ENCODE measurements around the gene HECTD4. TPM values are rescaled to one million over a fixed set of nuclear protein-coding genes. Genes with fewer than 3 reads are reported as not detected.

HECTD4 gene
- total and polyA plus RNA-seq, 2 of the 4 experiments (the other 2 are of a cell fraction): 12.9 to 13.0 TPM

- no TSS peak for BruUV-seq (replicated peaks)
- Histone ChIP-seq H4K5ac (ENCODE audit: low read depth, low read length) (0 out of 2 replicates have a peak overlapping the region, but pooled peaks have one; percentile 40), H3K9me3 (ENCODE audit: control insufficient read depth, insufficient read depth, low read length) (no peaks in the 10 kb centered on the region), H3K27ac (ENCODE audit: insufficient read depth, low read length) (no peak overlapping the region), H2AK9ac (replicated peaks; ENCODE audit: low read depth, low read length, poor library complexity) (peak overlapping the region; percentile 89), H3K4me3 (ENCODE audit: insufficient read depth, low read depth, low read length) (no peak overlapping the region), H4K8ac (ENCODE audit: low read depth in 2 of 2, low read length in 2 of 2) (peak overlapping the region in 1 of 2 experiments; percentile 71; a peak in 1 of 4 replicates), H4K20me1 (ENCODE audit: insufficient read depth, low read length) (no peaks in the 10 kb centered on the region), H3K9ac (ENCODE audit: low read depth, low read length) (no peak overlapping the region; the same call in 1 of the 2 replicates), H2BK15ac (ENCODE audit: low read depth, low read length) (no peak overlapping the region; the same call in 2 of the 3 replicates), H2BK120ac (ENCODE audit: low read depth, low read length) (peak overlapping the region; percentile 69), H2AFZ (replicated peaks; ENCODE audit: low read length, poor library complexity) (peak overlapping the region; percentile 70), H3K4ac (ENCODE audit: low read depth, low read length) (peak overlapping the region; percentile 77), H3K9me1 (ENCODE audit: insufficient read depth, low read length) (peaks cover 7% of the 10 kb centered on the region), H4K91ac (ENCODE audit: insufficient read depth, low read depth, low read length) (peak overlapping the region; percentile 73; the same call in 1 of the 2 replicates), H3K36me3 (ENCODE audit: control insufficient read depth, insufficient read depth, low read length) (no peaks in the 10 kb centered on the region), H3K18ac (ENCODE audit: low read depth, low read length) (peak overlapping the region; percentile 55; the same call in 1 of the 2 replicates), H3K4me2 (ENCODE audit: low read depth, low read length) (no peak overlapping the region), H2BK20ac (ENCODE audit: low read depth, low read length) (peak overlapping the region; percentile 59; the same call in 1 of the 2 replicates), H3K14ac (replicated peaks; ENCODE audit: low read depth, low read length) (peak overlapping the region; percentile 80), H3K4me1 (ENCODE audit: control insufficient read depth, insufficient read depth, low read length) (peaks cover 13% of the 10 kb centered on the region), H3K56ac (ENCODE audit: extremely low read depth, insufficient read depth, low read length) (no peak overlapping the region), H2BK5ac (ENCODE audit: low read depth, low read length, poor library complexity, severe bottlenecking) (no peak overlapping the region), H3K27me3 (ENCODE audit: control insufficient read depth, insufficient read depth, low read length) (no peaks in the 10 kb centered on the region), H2AK5ac (ENCODE audit: low read depth, low read length) (peak overlapping the region; percentile 95), H3K79me1 (ENCODE audit: low read depth in 1 of 2, low read length in 2 of 2) (peaks cover 0 to 4% of the 10 kb centered on the region in 2 experiments; a peak in 2 of 4 replicates), H3K23ac (ENCODE audit: low read depth, low read length) (0 out of 2 replicates have a peak overlapping the region, but pooled peaks have one; percentile 32)
- no peak for ATAC-seq (ENCODE audit: low read depth)
- intact Hi-C loops (cut with micrococcal nuclease): no loop called here
- WGBS, 2 experiments (ENCODE audit: extremely low coverage in 2 of 2, insufficient read length in 1 of 2): 93% methylated on average over 2 of the region's 6 CpGs; no CpG with 5 or more reads in 1 of the 2 experiments
- ChIA-PET POLR2A (ENCODE audit: unreplicated experiment) (interaction anchor here (0.5 kb wide), 1 partner anchor 17 kb away, joined by 5 read pairs; no protein-coding TSS in a partner anchor), CTCF (no interaction called here)
- dilution Hi-C loops (cut with HindIII; ENCODE audit: low sequenced_read_pairs, unreplicated experiment): no loop called here
- in situ Hi-C loops (cut with MboI; ENCODE audit: low sequenced_read_pairs): no loop called here
- DNase-seq: no peak
- TF ChIP-seq POLR2A (IDR thresholded peaks at IDR 0.05; ENCODE audit: low read depth, low read length): no peak
- TF ChIP-seq RCOR1 (IDR thresholded peaks at IDR 0.05; ENCODE audit: insufficient replicate concordance, low read length): no peak
- no peak for TF ChIP-seq FOS (IDR thresholded peaks at IDR 0.05; ENCODE audit: low read depth, low read length)
- TF ChIP-seq RAD21 (IDR thresholded peaks at IDR 0.05; ENCODE audit: low read length): no peak
- no peak for TF ChIP-seq CHD1 (IDR thresholded peaks at IDR 0.05; ENCODE audit: low read depth, low read length)
- TF ChIP-seq ELK1 (IDR thresholded peaks at IDR 0.05; ENCODE audit: borderline replicate concordance, low read depth, low read length): no peak
- TF ChIP-seq MAZ (IDR thresholded peaks at IDR 0.05; ENCODE audit: borderline replicate concordance, low read depth, low read length): no peak
- no peak for TF ChIP-seq SMC3 (IDR thresholded peaks at IDR 0.05; ENCODE audit: low read depth, low read length)
- TF ChIP-seq CEBPB (IDR thresholded peaks at IDR 0.05; ENCODE audit: low read depth, low read length): no peak
- TF ChIP-seq MXI1 (IDR thresholded peaks at IDR 0.05; ENCODE audit: borderline replicate concordance, low read depth, low read length): no peak
- TF ChIP-seq MAFK (IDR thresholded peaks at IDR 0.05; ENCODE audit: low read depth, low read length): no peak
- TF ChIP-seq, protein P1, sequence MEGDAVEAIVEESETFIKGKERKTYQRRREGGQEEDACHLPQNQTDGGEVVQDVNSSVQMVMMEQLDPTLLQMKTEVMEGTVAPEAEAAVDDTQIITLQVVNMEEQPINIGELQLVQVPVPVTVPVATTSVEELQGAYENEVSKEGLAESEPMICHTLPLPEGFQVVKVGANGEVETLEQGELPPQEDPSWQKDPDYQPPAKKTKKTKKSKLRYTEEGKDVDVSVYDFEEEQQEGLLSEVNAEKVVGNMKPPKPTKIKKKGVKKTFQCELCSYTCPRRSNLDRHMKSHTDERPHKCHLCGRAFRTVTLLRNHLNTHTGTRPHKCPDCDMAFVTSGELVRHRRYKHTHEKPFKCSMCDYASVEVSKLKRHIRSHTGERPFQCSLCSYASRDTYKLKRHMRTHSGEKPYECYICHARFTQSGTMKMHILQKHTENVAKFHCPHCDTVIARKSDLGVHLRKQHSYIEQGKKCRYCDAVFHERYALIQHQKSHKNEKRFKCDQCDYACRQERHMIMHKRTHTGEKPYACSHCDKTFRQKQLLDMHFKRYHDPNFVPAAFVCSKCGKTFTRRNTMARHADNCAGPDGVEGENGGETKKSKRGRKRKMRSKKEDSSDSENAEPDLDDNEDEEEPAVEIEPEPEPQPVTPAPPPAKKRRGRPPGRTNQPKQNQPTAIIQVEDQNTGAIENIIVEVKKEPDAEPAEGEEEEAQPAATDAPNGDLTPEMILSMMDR (conservative IDR thresholded peaks at IDR 0.05; ENCODE audit: low read depth, low read length): no peak
- no peak for TF ChIP-seq NFE2L2 (IDR thresholded peaks at IDR 0.05; ENCODE audit: low read depth, low read length)
- TF ChIP-seq, protein P2, sequence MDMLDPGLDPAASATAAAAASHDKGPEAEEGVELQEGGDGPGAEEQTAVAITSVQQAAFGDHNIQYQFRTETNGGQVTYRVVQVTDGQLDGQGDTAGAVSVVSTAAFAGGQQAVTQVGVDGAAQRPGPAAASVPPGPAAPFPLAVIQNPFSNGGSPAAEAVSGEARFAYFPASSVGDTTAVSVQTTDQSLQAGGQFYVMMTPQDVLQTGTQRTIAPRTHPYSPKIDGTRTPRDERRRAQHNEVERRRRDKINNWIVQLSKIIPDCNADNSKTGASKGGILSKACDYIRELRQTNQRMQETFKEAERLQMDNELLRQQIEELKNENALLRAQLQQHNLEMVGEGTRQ (IDR thresholded peaks at IDR 0.05; ENCODE audit: low read depth, low read length): no peak
These were observed 269.7 kb downstream of the HECTD4 start for GRCh38 chr12:112112409-112113133.

Measured in IMR-90 (cell line).